GM12892 (cell line): ENCODE data around the gene CDCA8.

Experiments used
- POLR2A ChIP-seq: IDR thresholded peaks from 2 replicates; pipeline ENCODE4 v1.6.1; 2011; ENCODE audit warnings: low read depth, low read length, control low read depth
- POLR2AphosphoS5 ChIP-seq: IDR thresholded peaks from 2 replicates; pipeline ENCODE4 v1.6.1; 2011; ENCODE audit warnings: low read depth, low read length, control low read depth
- TAF1 ChIP-seq: IDR thresholded peaks from 2 replicates; pipeline ENCODE4 v1.6.1; 2011; ENCODE audit warnings: low read depth, mild to moderate bottlenecking, control low read depth, low read length, borderline replicate concordance

DNA sequence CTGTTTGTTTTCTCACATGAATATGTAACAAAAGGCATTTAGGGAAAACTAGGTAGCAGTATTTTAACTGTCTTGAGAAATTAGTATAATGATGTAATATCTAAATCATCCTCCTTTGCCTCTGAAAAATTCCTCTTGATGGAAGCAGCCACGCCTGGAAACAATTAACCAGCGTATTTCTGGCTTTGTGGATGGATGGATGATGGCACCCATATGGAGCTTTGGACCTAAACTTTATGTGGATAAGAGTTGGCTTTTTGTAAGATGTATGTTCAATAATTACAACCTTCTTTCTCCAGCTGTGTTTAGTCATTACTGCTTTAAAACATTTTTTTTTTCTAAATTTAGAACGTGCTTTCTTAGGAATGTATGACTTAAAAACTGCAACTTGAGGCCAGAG lies 12.7 kb downstream of the CDCA8 start:
- TF ChIP-seq POLR2A, result no peak
- no peak for TF ChIP-seq TAF1
- TF ChIP-seq POLR2AphosphoS5, result no peak
